HG02870 (cell line): Measurements from ENCODE around the gene CLIC3.

ENCODE experiments used
- ATAC-seq: cut with Tn5 transposase; IDR thresholded peaks from one replicate; pipeline ENCODE4 v1.9.1; 2021; ENCODE audit warnings: mild to moderate bottlenecking, moderate library complexity; ENCODE audit not compliant: unreplicated experiment

Gene CLIC3

GRCh38 chr9:137018761-137019559 is 22.6 kb upstream of the CLIC3 start:
- no peak for ATAC-seq

- no peak for ATAC-seq
Measured at GRCh38 chr9:137017791-137018497, 21.6 kb upstream of the CLIC3 start.

GRCh38 chr9:137017071-137017470 is 20.7 kb upstream of the CLIC3 start:
- ATAC-seq = no peak

DNA sequence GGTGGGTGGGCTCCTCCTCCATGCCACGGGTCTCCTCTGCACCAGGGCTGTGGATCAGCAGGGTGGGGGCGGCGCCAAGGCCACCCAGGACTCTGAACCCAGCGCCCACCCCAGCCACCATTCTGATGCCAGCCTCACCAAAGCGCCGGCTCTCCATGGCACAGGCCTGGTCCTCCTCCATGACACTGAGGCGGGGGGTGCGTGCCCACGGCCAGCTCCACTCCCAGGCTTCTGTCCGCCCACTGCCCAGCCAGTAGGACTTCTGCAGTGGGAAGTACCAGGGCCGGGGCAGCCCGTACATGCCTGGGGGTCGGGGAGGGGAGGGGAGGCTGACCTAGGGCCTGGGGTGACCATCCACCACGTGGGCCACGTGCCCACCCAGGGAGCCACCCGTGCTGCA is 20.1 kb upstream of the CLIC3 start:
- ATAC-seq = no peak

GRCh38 chr9:137015976-137016375 is 19.6 kb upstream of the CLIC3 start:
- no peak for ATAC-seq

GRCh38 chr9:137015540-137015930 is 19.2 kb upstream of the CLIC3 start:
- ATAC-seq = no peak

- no peak for ATAC-seq
Measured at GRCh38 chr9:137014776-137015539, 18.6 kb upstream of the CLIC3 start.

- ATAC-seq = no peak
Measured at GRCh38 chr9:137014166-137014565, 17.8 kb upstream of the CLIC3 start.

GRCh38 chr9:137013571-137013940 is 17.2 kb upstream of the CLIC3 start:
- no peak for ATAC-seq

GRCh38 chr9:137012694-137013570 is 16.6 kb upstream of the CLIC3 start:
- no peak for ATAC-seq

DNA sequence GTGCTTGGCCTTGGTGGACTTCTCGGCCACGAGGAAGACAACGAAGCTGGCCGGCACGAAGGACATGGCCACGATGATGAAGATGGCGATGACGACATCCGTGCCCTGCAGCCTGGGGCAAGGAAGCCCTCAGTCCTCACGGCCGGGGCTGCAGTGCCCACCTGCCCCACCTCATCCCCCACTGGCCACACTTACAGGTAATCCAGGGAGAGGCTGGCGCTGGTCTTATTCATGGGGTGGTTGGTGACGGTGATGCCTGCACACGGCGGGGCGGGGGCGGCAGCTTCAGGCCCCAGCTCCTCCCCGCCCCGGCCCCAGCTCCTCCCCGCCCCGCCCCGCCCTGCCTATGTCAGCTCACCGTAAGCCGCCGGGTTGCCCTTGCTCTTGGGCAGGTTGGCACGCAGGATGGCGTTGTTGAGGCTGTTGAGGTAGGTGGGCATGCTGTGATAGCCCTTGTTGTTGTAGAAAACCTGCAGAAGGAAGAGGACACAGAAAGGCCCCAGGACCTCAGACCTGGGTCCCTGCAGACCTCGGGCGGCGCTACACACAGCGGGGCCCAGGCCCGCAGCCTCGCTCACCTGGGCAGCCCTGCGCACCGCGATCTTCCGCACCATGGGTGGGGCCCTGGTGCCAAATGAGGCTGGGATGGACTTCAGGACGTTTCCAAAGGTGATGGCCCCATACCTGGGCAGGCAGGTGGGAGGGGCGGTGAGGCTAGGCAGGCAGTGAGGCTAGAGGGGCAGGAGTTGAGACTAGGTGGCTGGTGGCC is 15.7 kb upstream of the CLIC3 start:
- ATAC-seq = no peak

GRCh38 chr9:137011156-137011555 is 14.8 kb upstream of the CLIC3 start:
- ATAC-seq = no peak

DNA sequence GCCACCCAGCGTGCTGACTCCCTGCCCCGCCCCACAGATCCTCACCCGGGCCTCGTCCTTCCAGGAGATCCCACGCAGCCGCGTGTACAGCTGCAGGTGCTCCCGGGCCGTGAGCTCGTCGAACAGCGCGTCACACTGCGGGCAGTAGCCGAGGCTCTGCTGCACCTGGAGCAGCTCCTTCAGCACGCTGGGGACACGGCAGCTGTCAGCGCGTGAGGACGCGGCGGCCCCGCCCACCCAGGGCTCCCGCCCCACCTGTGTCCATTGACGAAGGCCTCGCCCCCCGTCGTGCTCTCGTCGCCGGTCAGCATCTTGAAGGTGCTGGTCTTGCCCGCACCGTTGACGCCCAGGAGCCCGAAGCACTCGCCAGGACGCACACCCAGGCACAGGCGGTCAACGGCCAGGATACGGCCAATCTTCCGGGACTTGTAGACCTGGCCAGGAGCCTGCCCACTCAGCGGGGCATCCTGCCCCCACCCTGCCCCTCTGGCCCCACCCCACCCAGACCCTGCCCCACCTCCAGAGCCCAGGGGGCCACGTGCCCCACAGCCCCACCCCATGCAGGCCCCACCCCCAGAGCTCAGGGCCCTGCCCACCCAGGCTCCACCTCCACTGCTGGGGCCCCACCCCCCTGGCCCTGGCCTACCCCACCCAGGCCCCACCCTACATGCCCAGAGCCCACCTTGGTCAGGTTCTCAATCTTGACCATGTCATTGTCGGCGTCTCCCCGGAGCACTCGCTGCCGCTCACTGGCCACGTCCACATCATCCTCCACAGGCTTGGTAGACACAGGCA is 13.8 kb upstream of the CLIC3 start:
- no peak for ATAC-seq

GRCh38 chr9:137009217-137009616 is 12.8 kb upstream of the CLIC3 start:
- ATAC-seq = no peak

GRCh38 chr9:137008312-137008711 is 11.9 kb upstream of the CLIC3 start:
- ATAC-seq = no peak

GRCh38 chr9:137007816-137008270 is 11.5 kb upstream of the CLIC3 start:
- ATAC-seq = no peak

DNA sequence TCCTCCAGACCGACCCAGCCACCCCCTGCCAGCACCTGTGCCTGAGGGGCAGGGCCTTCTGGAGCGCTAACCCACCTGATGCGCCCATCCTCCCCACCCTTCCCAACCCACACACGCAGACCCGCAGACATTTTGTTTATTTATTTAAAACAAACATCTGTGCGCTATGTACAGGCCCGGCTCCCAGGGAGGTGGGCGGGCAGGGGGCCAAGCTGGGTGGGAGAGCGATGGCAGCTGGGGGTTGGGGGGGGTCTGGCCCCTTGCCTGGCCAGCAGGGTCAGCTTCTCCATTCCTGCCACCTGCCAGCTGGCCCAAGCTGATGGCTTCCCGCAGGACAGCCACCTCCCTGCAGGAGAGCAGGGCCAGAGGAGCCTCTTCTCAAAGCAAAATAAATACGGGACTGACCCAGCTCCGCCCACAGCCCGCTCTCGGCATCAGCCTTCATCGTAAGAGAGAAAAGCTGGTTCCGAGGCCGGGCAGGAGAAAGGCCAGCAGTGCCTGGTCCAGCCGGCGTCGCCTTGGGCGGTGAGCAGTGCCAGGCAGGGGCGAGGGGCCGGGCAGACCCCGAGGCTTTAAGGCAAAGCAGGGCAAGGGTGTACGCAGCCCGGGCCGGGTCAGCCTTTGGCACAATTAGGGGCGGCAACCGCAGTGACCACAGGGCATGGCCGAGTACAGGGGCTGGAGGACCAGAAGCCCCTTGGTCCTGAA is 10.9 kb upstream of the CLIC3 start:
- no peak for ATAC-seq
